K562 (cell line): ENCODE measurements around the gene HNRNPA3. TPM values are rescaled to one million over a fixed set of nuclear protein-coding genes. Genes with fewer than 3 reads are reported as not detected.

Source experiments
- MLLT1 ChIP-seq, 2 experiments: fragments of 450-650 bp; IDR thresholded peaks; 2 replicates each; pipeline ENCODE4 v1.6.1; 2016
- MYC ChIP-seq, 2 experiments: fragments of 250-450 bp in 1 of 2; sonication (Bioruptor Pico) in 1 of 2; IDR thresholded peaks; 2 replicates each; pipeline versions ENCODE4 v1.5.1 to v1.6.1; 2012 to 2021; ENCODE audit warnings: low read depth in 2 of 2, borderline replicate concordance in 1 of 2, improper control_type of control experiment in 1 of 2, low read length in 1 of 2, mild to moderate bottlenecking in 1 of 2, moderate library complexity in 1 of 2
- NFIC ChIP-seq: fragments of 450-650 bp; IDR thresholded peaks from 2 replicates; pipeline ENCODE4 v1.6.1; 2017; ENCODE audit warnings: mild to moderate bottlenecking, inconsistent platforms
- POLR2H ChIP-seq: IDR thresholded peaks from 2 replicates; pipeline ENCODE4 v1.6.1; 2016; ENCODE audit warnings: missing genetic modification characterization, low read depth, mild to moderate bottlenecking, control low read depth, missing compliant biosample characterization, moderate library complexity
- SMAD1 ChIP-seq: fragments of 150-350 bp; IDR thresholded peaks from 2 replicates; pipeline ENCODE4 v1.6.1; 2014; ENCODE audit warnings: low read length, low read depth; ENCODE audit not compliant: partially characterized antibody
- SMARCC2 ChIP-seq: fragments of 450-650 bp; IDR thresholded peaks from 2 replicates; pipeline ENCODE4 v1.6.1; 2017; ENCODE audit warnings: antibody characterized with exemption, moderate library complexity, mild to moderate bottlenecking, low read depth
- TCF7L2 ChIP-seq: fragments of 150-350 bp; IDR thresholded peaks from 2 replicates; pipeline ENCODE4 v1.6.1; 2016; ENCODE audit warnings: low read depth, mild to moderate bottlenecking, low read length, moderate library complexity
- YY1 ChIP-seq, 3 experiments: IDR thresholded peaks; 2 replicates each; pipeline ENCODE4 v1.6.1; 2011; ENCODE audit warnings: low read length in 2 of 3, mild to moderate bottlenecking in 2 of 3, moderate library complexity in 2 of 3, borderline replicate concordance in 1 of 3, control low read depth in 1 of 3, low read depth in 1 of 3; ENCODE audit not compliant: insufficient read depth in 3 of 3, insufficient replicate concordance in 2 of 3, control insufficient read depth in 1 of 3, insufficient read length in 1 of 3; ENCODE audit errors: extremely low read depth in 1 of 3
- ZBTB17 ChIP-seq: fragments of 450-650 bp; formaldehyde crosslinking; IDR thresholded peaks from 2 replicates; pipeline ENCODE4 v1.4.0; 2020; ENCODE audit warnings: mild to moderate bottlenecking
- ZKSCAN1 ChIP-seq: fragments of 150-350 bp; IDR thresholded peaks from 2 replicates; pipeline ENCODE4 v1.6.1; 2016; ENCODE audit warnings: low read depth, low read length
- ZNF134 ChIP-seq: fragments of 250-450 bp; sonication (Bioruptor Pico); conservative IDR thresholded peaks from 2 replicates; pipeline ENCODE4 v1.4.0; 2020
- ZNF282 ChIP-seq: sonication (generic); formaldehyde crosslinking; IDR thresholded peaks from 2 replicates; pipeline ENCODE4 v1.8.1; 2023; ENCODE audit warnings: missing genetic modification reagents
- ZNF592 ChIP-seq: fragments of 450-650 bp; IDR thresholded peaks from 2 replicates; pipeline ENCODE4 v1.6.1; 2017; ENCODE audit warnings: antibody characterized with exemption, mild to moderate bottlenecking
- polyA plus RNA-seq, 8 experiments: library from polyadenylated mRNA; depleted of rRNA in 4 of 8; stranded (reverse) in 5 of 8; unstranded in 3 of 8; fragments of >200 nt; fragmentation: Nextera tagmentation in 2 of 8; fragmentation: Illumina TruSeq in 1 of 8; extraction: Ambion mirVana in 2 of 8; extraction: Trizol in 1 of 8; gene quantifications; 2 replicates each; pipeline versions ENCODE4 v1.2.1 to v1.2.3, GENCODE V29; 2011 to 2014; ENCODE audit warnings: inconsistent platforms in 1 of 8, missing spikeins in 1 of 8
- total RNA-seq, 7 experiments: library from RNA; depleted of rRNA in 6 of 7; stranded (reverse); fragments of >200 nt in 6 of 7; fragmentation: Illumina TruSeq in 2 of 7; extraction: Trizol in 2 of 7; gene quantifications; 2 replicates each; pipeline versions ENCODE4 v1.2.1 to v1.2.3, GENCODE V29; 2011 to 2021; ENCODE audit warnings: low replicate concordance in 1 of 7
- TF ChIP-seq, protein P1 (sequence below): sonication (generic); formaldehyde crosslinking; IDR thresholded peaks from 2 replicates; pipeline ENCODE4 v1.9.0; 2022; ENCODE audit warnings: mild to moderate bottlenecking, missing genetic modification reagents
- TF ChIP-seq, protein P2 (sequence below): fragments of 250-450 bp; sonication (Bioruptor Pico); IDR thresholded peaks from 2 replicates; pipeline ENCODE4 v1.8.0; 2021; ENCODE audit warnings: mild to moderate bottlenecking, moderate library complexity

Gene HNRNPA3
- total and polyA plus RNA-seq, 9 of the 15 experiments (the other 6 are each of a cell fraction or from before 2014, with no cell fraction given): 72.8 to 428 (median 192) TPM

DNA sequence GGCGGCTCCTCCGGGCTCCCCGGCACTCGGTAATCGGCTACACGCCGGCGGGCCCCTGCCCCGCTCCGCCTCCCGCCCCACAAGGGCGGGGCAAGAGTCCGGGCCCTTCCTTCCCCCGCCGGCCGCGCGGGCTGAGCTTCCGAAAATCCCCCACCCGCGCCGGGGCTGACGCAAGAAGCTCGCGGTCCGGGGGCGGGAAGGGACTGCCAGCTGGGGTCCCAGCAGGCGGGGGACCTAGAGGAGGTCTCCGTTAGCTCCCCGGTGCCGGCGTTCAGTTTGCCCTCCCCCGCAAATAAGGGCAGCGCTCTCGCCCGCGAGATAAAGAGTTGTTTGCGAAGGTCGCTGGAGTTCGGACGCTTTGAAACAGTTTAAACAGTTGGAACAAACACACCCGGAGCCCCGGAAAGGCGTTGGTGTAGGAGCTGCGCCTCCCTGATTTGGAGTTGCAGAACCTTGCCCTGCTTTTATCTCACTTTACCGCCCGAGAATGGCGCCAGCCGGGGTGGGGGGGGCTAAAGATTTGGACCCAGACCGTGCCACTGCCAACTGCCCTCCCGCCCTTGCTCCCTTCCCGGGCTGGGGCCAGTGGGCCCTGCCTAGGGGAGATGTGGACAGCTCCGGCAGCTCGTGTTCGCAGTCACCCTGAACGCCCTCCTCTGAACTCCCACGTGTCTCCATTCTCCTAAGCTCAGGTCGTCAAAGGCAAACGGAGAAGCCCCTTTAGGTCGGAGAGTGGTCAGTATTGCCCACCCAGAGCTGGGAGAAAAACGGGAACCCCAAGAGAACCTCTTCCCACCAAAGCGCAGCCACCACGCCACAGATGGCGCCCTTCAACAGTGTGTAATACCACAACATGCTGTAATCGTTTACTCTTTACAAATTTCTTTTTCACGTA lies 52.3 kb downstream of the HNRNPA3 start, which contains the start of gene NFE2L2 (continued):
- TF ChIP-seq YY1 (IDR thresholded peaks at IDR 0.05; ENCODE audit: borderline replicate concordance in 1 of 3, control insufficient read depth in 1 of 3, extremely low read depth in 1 of 3, insufficient read depth in 3 of 3, insufficient read length in 1 of 3, insufficient replicate concordance in 2 of 3, low read depth in 1 of 3, low read length in 2 of 3) (peak in 2 of 3 experiments; percentile 34 to 68), NFIC (peak; percentile 70; the same call in 1 of the 2 replicates), MLLT1 (IDR thresholded peaks at IDR 0.05) (peak; percentile 26 to 97), ZBTB17 (peak; percentile 99), ZNF282 (CRISPR knock-in tag) (peak; percentile 7; the same call in 1 of the 2 replicates), ZNF134 (CRISPR knock-in tag) (no peak), ZNF592 (peak; percentile 67; the same call in 1 of the 2 replicates), SMAD1 (peak; percentile 44), SMARCC2 (peak; percentile 79), MYC (IDR thresholded peaks at IDR 0.05; ENCODE audit: low read depth, low read length) (peak; percentile 96), MYC (CRISPR knock-in tag; IDR thresholded peaks at IDR 0.05; ENCODE audit: borderline replicate concordance, low read depth) (peak; percentile 93), TCF7L2 (no peak), ZKSCAN1 (peak; percentile 19; the same call in 1 of the 2 replicates), POLR2H (tag) (peak; percentile 89)
- TF ChIP-seq, protein P1, sequence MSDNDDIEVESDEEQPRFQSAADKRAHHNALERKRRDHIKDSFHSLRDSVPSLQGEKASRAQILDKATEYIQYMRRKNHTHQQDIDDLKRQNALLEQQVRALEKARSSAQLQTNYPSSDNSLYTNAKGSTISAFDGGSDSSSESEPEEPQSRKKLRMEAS (CRISPR knock-in tag): peak; percentile 89
- TF ChIP-seq, protein P2, sequence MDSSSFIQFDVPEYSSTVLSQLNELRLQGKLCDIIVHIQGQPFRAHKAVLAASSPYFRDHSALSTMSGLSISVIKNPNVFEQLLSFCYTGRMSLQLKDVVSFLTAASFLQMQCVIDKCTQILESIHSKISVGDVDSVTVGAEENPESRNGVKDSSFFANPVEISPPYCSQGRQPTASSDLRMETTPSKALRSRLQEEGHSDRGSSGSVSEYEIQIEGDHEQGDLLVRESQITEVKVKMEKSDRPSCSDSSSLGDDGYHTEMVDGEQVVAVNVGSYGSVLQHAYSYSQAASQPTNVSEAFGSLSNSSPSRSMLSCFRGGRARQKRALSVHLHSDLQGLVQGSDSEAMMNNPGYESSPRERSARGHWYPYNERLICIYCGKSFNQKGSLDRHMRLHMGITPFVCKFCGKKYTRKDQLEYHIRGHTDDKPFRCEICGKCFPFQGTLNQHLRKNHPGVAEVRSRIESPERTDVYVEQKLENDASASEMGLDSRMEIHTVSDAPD: no peak
